PFSK-1 (cell line): ENCODE results near the gene TTC28.

Experiments used
- POLR2AphosphoS5 ChIP-seq: IDR thresholded peaks from 2 replicates; pipeline ENCODE4 v1.6.1; 2012; ENCODE audit warnings: low read depth, mild to moderate bottlenecking, control low read depth, low read length, moderate library complexity
- SIN3A ChIP-seq: IDR thresholded peaks from 2 replicates; pipeline ENCODE4 v1.6.1; 2012; ENCODE audit warnings: mild to moderate bottlenecking, low read length, moderate library complexity, borderline replicate concordance; ENCODE audit not compliant: insufficient read depth
- TAF1 ChIP-seq: IDR thresholded peaks from 2 replicates; pipeline ENCODE4 v1.6.1; 2012; ENCODE audit warnings: low read length, control low read depth, borderline replicate concordance; ENCODE audit not compliant: insufficient read depth
- TF ChIP-seq, protein P1 (sequence below), 2 experiments: IDR thresholded peaks; 2 replicates each; pipeline versions ENCODE4 v1.6.1 to v1.8.0; 2011 to 2012; ENCODE audit warnings: low read depth in 2 of 2, low read length in 2 of 2, control low read depth in 1 of 2, inconsistent platforms in 1 of 2, mild to moderate bottlenecking in 1 of 2, moderate library complexity in 1 of 2; ENCODE audit not compliant: insufficient read depth in 1 of 2

DNA sequence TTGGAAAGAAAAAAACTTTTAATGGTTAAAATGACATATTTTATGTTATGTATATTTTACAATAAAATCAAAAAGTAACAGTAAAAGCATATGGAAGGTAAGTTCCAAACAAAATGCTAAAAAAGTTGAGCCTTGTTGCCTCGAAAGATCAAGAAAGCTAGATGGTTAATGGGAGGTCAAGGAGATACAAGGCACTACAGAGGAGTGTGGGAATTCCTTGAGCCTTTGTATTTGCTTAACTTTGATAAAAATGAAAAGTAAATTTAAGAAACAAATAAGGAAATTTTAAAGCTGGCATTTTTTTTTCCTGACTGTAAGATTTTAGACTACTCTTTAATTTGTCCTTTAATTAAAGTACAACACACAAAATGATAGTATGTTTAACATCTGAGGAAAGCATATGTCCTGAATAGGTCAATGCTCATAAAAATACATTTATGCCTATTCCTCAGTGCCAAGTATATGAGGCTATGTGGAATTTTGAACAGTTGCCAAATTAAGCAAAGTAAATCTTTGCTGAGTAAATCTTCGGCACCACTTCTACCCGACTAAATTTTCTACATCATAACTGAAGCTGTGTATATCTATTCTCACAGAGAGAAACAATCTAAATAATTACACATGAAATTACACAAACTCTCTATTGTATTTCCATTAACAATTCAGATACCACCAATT, 108.8 kb downstream of the TTC28 start:
- TF ChIP-seq POLR2AphosphoS5 (no peak), SIN3A (no peak), TAF1 (no peak)
- TF ChIP-seq, protein P1, sequence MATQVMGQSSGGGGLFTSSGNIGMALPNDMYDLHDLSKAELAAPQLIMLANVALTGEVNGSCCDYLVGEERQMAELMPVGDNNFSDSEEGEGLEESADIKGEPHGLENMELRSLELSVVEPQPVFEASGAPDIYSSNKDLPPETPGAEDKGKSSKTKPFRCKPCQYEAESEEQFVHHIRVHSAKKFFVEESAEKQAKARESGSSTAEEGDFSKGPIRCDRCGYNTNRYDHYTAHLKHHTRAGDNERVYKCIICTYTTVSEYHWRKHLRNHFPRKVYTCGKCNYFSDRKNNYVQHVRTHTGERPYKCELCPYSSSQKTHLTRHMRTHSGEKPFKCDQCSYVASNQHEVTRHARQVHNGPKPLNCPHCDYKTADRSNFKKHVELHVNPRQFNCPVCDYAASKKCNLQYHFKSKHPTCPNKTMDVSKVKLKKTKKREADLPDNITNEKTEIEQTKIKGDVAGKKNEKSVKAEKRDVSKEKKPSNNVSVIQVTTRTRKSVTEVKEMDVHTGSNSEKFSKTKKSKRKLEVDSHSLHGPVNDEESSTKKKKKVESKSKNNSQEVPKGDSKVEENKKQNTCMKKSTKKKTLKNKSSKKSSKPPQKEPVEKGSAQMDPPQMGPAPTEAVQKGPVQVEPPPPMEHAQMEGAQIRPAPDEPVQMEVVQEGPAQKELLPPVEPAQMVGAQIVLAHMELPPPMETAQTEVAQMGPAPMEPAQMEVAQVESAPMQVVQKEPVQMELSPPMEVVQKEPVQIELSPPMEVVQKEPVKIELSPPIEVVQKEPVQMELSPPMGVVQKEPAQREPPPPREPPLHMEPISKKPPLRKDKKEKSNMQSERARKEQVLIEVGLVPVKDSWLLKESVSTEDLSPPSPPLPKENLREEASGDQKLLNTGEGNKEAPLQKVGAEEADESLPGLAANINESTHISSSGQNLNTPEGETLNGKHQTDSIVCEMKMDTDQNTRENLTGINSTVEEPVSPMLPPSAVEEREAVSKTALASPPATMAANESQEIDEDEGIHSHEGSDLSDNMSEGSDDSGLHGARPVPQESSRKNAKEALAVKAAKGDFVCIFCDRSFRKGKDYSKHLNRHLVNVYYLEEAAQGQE (IDR thresholded peaks at IDR 0.05; ENCODE audit: insufficient read depth in 1 of 2, low read depth in 2 of 2, low read length in 2 of 2): no peak
